ENCODE measurements around the gene SLC15A4.
A peak's percentile ranks its signal among the peaks of the same experiment; 100 is the strongest.

Gene SLC15A4

DNA sequence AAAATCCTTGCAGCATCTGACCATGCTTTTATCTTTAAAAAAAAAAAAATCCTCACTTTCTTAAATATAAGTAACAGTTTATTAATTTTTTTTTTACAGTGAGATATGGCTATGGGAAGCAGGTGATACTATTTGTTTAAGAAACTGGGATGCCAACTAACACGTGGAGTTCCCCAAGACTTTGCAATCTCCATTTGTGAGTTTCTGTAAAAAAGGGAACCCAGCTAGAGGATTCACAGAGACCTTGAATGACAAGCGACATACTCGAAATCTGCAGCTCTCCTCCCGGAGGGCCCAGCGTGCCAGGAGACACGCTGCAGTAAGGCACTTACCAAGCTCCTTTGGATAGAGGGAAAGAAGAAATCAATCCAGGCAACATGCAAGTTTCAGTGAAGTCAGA, 30.1 kb downstream of the SLC15A4 start:
- Histone ChIP-seq H3K27me3 (ENCODE audit: insufficient read depth, poor library complexity, severe bottlenecking) (no peaks in the 10 kb centered on the region), H3K27ac (replicated peaks) (no peak overlapping the region), H3K4me3 (replicated peaks; ENCODE audit: insufficient read depth, low read length) (no peak overlapping the region)
- TF ChIP-seq, protein P1, sequence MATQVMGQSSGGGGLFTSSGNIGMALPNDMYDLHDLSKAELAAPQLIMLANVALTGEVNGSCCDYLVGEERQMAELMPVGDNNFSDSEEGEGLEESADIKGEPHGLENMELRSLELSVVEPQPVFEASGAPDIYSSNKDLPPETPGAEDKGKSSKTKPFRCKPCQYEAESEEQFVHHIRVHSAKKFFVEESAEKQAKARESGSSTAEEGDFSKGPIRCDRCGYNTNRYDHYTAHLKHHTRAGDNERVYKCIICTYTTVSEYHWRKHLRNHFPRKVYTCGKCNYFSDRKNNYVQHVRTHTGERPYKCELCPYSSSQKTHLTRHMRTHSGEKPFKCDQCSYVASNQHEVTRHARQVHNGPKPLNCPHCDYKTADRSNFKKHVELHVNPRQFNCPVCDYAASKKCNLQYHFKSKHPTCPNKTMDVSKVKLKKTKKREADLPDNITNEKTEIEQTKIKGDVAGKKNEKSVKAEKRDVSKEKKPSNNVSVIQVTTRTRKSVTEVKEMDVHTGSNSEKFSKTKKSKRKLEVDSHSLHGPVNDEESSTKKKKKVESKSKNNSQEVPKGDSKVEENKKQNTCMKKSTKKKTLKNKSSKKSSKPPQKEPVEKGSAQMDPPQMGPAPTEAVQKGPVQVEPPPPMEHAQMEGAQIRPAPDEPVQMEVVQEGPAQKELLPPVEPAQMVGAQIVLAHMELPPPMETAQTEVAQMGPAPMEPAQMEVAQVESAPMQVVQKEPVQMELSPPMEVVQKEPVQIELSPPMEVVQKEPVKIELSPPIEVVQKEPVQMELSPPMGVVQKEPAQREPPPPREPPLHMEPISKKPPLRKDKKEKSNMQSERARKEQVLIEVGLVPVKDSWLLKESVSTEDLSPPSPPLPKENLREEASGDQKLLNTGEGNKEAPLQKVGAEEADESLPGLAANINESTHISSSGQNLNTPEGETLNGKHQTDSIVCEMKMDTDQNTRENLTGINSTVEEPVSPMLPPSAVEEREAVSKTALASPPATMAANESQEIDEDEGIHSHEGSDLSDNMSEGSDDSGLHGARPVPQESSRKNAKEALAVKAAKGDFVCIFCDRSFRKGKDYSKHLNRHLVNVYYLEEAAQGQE (IDR thresholded peaks at IDR 0.05; ENCODE audit: insufficient replicate concordance, low read depth): no peak
- 0 out of 2 replicates have a peak, but pooled peaks have one; percentile 3 for TF ChIP-seq SPI1 (IDR thresholded peaks at IDR 0.05; ENCODE audit: borderline replicate concordance, low read depth)
- no peak for DNase-seq (ENCODE audit: low read depth in 1 of 2, low spot score in 1 of 2)

DNA sequence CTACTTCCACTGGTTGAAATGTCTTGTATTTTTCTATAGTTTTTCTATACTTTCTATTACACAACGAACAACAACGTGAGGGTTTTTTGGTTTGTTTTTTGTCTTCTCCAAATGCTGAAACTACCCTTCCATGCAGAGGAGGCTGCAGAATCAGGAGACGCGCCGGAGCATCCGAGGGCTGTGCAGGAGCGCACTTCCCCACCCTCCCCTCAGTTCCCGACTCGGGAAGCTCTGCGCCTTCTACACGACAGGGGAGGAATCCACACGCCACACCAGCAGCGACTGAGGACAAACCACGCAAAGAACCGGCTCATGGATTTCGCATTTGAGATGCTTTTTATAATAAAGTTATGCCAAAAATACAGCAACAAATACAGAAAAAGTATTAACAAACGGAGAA, 30.9 kb downstream of the SLC15A4 start:
- H3K4me3 ChIP-seq (replicated peaks; ENCODE audit: insufficient read depth, low read length): no peak overlapping the region

DNA sequence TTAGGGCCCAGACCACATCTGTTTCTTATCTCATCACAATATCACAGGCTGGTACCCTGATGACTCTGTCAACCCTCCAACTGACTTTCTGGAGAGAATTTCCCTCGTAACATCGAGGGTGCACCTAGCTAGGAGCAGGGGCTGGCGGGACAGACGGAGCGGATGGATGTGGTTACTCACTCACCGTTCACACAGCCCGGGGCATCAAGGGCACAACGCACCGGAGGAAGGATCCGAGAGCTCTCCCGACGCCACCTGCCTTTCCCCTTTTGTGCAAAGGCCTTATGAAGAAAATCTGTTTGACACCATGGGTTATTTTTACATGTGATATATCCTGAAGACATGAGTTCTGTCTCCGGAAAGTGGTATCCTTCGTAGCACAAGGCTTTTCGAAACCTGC, 31.4 kb downstream of the SLC15A4 start:
- Histone ChIP-seq H3K27me3 (ENCODE audit: insufficient read depth, poor library complexity, severe bottlenecking) (no peaks in the 10 kb centered on the region), H3K27ac (replicated peaks) (no peak overlapping the region), H3K4me3 (replicated peaks; ENCODE audit: insufficient read depth, low read length) (no peak overlapping the region)
- no peak for TF ChIP-seq SPI1 (IDR thresholded peaks at IDR 0.05; ENCODE audit: borderline replicate concordance, low read depth)
- TF ChIP-seq GABPA (IDR thresholded peaks at IDR 0.05; ENCODE audit: low read depth): no peak
- no peak for TF ChIP-seq POLR2AphosphoS5 (IDR thresholded peaks at IDR 0.05; ENCODE audit: low read depth)
- TF ChIP-seq, protein P2, sequence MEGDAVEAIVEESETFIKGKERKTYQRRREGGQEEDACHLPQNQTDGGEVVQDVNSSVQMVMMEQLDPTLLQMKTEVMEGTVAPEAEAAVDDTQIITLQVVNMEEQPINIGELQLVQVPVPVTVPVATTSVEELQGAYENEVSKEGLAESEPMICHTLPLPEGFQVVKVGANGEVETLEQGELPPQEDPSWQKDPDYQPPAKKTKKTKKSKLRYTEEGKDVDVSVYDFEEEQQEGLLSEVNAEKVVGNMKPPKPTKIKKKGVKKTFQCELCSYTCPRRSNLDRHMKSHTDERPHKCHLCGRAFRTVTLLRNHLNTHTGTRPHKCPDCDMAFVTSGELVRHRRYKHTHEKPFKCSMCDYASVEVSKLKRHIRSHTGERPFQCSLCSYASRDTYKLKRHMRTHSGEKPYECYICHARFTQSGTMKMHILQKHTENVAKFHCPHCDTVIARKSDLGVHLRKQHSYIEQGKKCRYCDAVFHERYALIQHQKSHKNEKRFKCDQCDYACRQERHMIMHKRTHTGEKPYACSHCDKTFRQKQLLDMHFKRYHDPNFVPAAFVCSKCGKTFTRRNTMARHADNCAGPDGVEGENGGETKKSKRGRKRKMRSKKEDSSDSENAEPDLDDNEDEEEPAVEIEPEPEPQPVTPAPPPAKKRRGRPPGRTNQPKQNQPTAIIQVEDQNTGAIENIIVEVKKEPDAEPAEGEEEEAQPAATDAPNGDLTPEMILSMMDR (IDR thresholded peaks at IDR 0.05; ENCODE audit: insufficient read depth, low read length): no peak
- TF ChIP-seq, protein P1 (IDR thresholded peaks at IDR 0.05; ENCODE audit: insufficient replicate concordance, low read depth): no peak
- DNase-seq (ENCODE audit: low read depth in 1 of 2, low spot score in 1 of 2): no peak

More for the DNA sequence above, 30.9 kb downstream of the SLC15A4 start:
- DNase-seq (ENCODE audit: low read depth in 1 of 2, low spot score in 1 of 2): no peak
- TF ChIP-seq SPI1 (IDR thresholded peaks at IDR 0.05; ENCODE audit: borderline replicate concordance, low read depth): no peak
- TF ChIP-seq, protein P2 (IDR thresholded peaks at IDR 0.05; ENCODE audit: insufficient read depth, low read length): no peak
- TF ChIP-seq, protein P1 (IDR thresholded peaks at IDR 0.05; ENCODE audit: insufficient replicate concordance, low read depth): no peak
- TF ChIP-seq POLR2AphosphoS5 (IDR thresholded peaks at IDR 0.05; ENCODE audit: low read depth): no peak
- TF ChIP-seq GABPA (IDR thresholded peaks at IDR 0.05; ENCODE audit: low read depth): no peak
- Histone ChIP-seq H3K27me3 (ENCODE audit: insufficient read depth, poor library complexity, severe bottlenecking) (no peaks in the 10 kb centered on the region), H3K27ac (replicated peaks) (no peak overlapping the region)
